ENCODE results near the gene P2RX6. TPM values are rescaled to one million over a fixed set of nuclear protein-coding genes. Genes with fewer than 3 reads are reported as not detected.

P2RX6 gene
- total RNA-seq, 1 experiment from 2014 or later, result 0.46 TPM

Small RNA genes lying within 50 kb of the gene (microRNA-seq; reads per million reads assigned to microRNA genes)
- not detected for gene MIR649 (ENCODE audit: unreplicated experiment)

Other genes starting within 250 kb of the P2RX6 start
- gene SERPIND1, start 241.1 kb upstream of the P2RX6 start, total RNA-seq (2021; ENCODE audit: unreplicated experiment), result 0.18 TPM
- gene PI4KA, start 156.4 kb upstream of the P2RX6 start, total RNA-seq (2021; ENCODE audit: unreplicated experiment), result 54.3 TPM
- gene SNAP29, start 156.2 kb upstream of the P2RX6 start, total RNA-seq (2021; ENCODE audit: unreplicated experiment), result 24.5 TPM
- gene CRKL, start 97.8 kb upstream of the P2RX6 start, total RNA-seq (2021; ENCODE audit: unreplicated experiment), result 59.4 TPM
- 2.7 TPM for gene AIFM3, start 47.9 kb upstream of the P2RX6 start, total RNA-seq (2021; ENCODE audit: unreplicated experiment)
- 40.2 TPM for gene LZTR1, start 32.9 kb upstream of the P2RX6 start, total RNA-seq (2021; ENCODE audit: unreplicated experiment)
- gene THAP7, start 13.0 kb upstream of the P2RX6 start, total RNA-seq (2021; ENCODE audit: unreplicated experiment), result 23.5 TPM
- not detected for gene SLC7A4, start 17.4 kb downstream of the P2RX6 start, total RNA-seq (2021; ENCODE audit: unreplicated experiment)
- not detected for gene LRRC74B, start 30.8 kb downstream of the P2RX6 start, total RNA-seq (2021; ENCODE audit: unreplicated experiment)

All from Panc1 (cell line).